H9 (cell line): ENCODE measurements around the gene PGBD5. TPM values are rescaled to one million over a fixed set of nuclear protein-coding genes. Genes with fewer than 3 reads are reported as not detected.

Source experiments
- DNase-seq: peaks from one replicate; pipeline ENCODE4 v3.0.0-alpha.2; 2017
- H2AFZ ChIP-seq: one replicate; pipeline ENCODE4 v1.6.1; 2013; ENCODE audit warnings: mild to moderate bottlenecking, low read length, control low read depth, moderate library complexity
- H2AK5ac ChIP-seq: 2 replicates; pipeline ENCODE4 v1.6.1; 2013; ENCODE audit warnings: low read length, control low read depth, mixed read lengths; ENCODE audit not compliant: insufficient read length
- H2BK120ac ChIP-seq: one replicate; pipeline ENCODE4 v1.6.1; 2013; ENCODE audit warnings: low read depth, mild to moderate bottlenecking, low read length, control low read depth, inconsistent platforms; ENCODE audit not compliant: poor library complexity, severe bottlenecking
- H2BK12ac ChIP-seq: 2 replicates; pipeline ENCODE4 v1.6.1; 2013; ENCODE audit warnings: low read length, control low read depth, mixed read lengths, low read depth; ENCODE audit not compliant: insufficient read length
- H2BK15ac ChIP-seq: 2 replicates; pipeline ENCODE4 v1.6.1; 2013; ENCODE audit warnings: low read depth, low read length, control low read depth
- H2BK20ac ChIP-seq: one replicate; pipeline ENCODE4 v1.6.1; 2013; ENCODE audit warnings: low read depth, mild to moderate bottlenecking, low read length, control low read depth, inconsistent platforms; ENCODE audit not compliant: poor library complexity, severe bottlenecking
- H2BK5ac ChIP-seq: 2 replicates; pipeline ENCODE4 v1.6.1; 2013; ENCODE audit warnings: low read length, control low read depth, mixed read lengths; ENCODE audit not compliant: insufficient read length
- H3K14ac ChIP-seq: 2 replicates; pipeline ENCODE4 v1.6.1; 2013; ENCODE audit warnings: low read length, control low read depth; ENCODE audit not compliant: insufficient read depth
- H3K18ac ChIP-seq: 2 replicates; pipeline ENCODE4 v1.6.1; 2013; ENCODE audit warnings: low read depth, mild to moderate bottlenecking, mixed read lengths, low read length, control low read depth; ENCODE audit not compliant: insufficient read length
- H3K23ac ChIP-seq: 2 replicates; pipeline ENCODE4 v1.6.1; 2013; ENCODE audit warnings: low read length, control low read depth, mixed read lengths, low read depth; ENCODE audit not compliant: insufficient read length
- H3K23me2 ChIP-seq: 2 replicates; pipeline ENCODE4 v1.6.1; 2013; ENCODE audit warnings: low read depth, mild to moderate bottlenecking, mixed read lengths, low read length, control low read depth; ENCODE audit not compliant: insufficient read length, poor library complexity, severe bottlenecking
- H3K27ac ChIP-seq: 2 replicates; pipeline ENCODE4 v1.5.1; 2013; ENCODE audit warnings: low read length, control low read depth, mixed read lengths, low read depth; ENCODE audit not compliant: insufficient read length
- H3K27me3 ChIP-seq: 2 replicates; pipeline ENCODE4 v1.6.1; 2013; ENCODE audit warnings: low read length, control low read depth, inconsistent platforms; ENCODE audit not compliant: insufficient read depth
- H3K4ac ChIP-seq: 2 replicates; pipeline ENCODE4 v1.6.1; 2013; ENCODE audit warnings: low read depth, mild to moderate bottlenecking, control low read depth, inconsistent platforms, low read length, moderate library complexity
- H3K4me1 ChIP-seq: 2 replicates; pipeline ENCODE4 v1.6.1; 2013; ENCODE audit warnings: low read length, control low read depth, inconsistent platforms; ENCODE audit not compliant: insufficient read depth
- H3K4me2 ChIP-seq: 2 replicates; pipeline ENCODE4 v1.6.1; 2013; ENCODE audit warnings: low read length, control low read depth, mixed read lengths; ENCODE audit not compliant: insufficient read length, insufficient read depth
- H3K56ac ChIP-seq: 2 replicates; pipeline ENCODE4 v1.6.1; 2013; ENCODE audit warnings: low read depth, mild to moderate bottlenecking, mixed read lengths, low read length, control low read depth; ENCODE audit not compliant: insufficient read length
- H3K79me1 ChIP-seq: 2 replicates; pipeline ENCODE4 v1.6.1; 2013; ENCODE audit warnings: low read depth, mild to moderate bottlenecking, moderate library complexity, low read length, control low read depth, inconsistent platforms; ENCODE audit not compliant: insufficient read depth, poor library complexity, severe bottlenecking
- H3K79me2 ChIP-seq: 2 replicates; pipeline ENCODE4 v1.6.1; 2013; ENCODE audit warnings: low read length, control low read depth, inconsistent platforms; ENCODE audit not compliant: insufficient read depth
- H3K9ac ChIP-seq: 2 replicates; pipeline ENCODE4 v1.6.1; 2013; ENCODE audit warnings: low read length, control low read depth, mixed read lengths; ENCODE audit not compliant: insufficient read length; ENCODE audit errors: extremely low read depth
- H3K9me3 ChIP-seq: one replicate; pipeline ENCODE4 v1.6.1; 2013; ENCODE audit warnings: low read depth, low read length, inconsistent platforms; ENCODE audit not compliant: control insufficient read depth
- H3T11ph ChIP-seq: one replicate; pipeline ENCODE4 v1.6.1; 2013; ENCODE audit warnings: mild to moderate bottlenecking, low read length, control low read depth, inconsistent platforms
- H4K20me1 ChIP-seq: one replicate; pipeline ENCODE4 v1.6.1; 2013; ENCODE audit not compliant: control insufficient read depth, insufficient read length, insufficient read depth
- H4K5ac ChIP-seq: 2 replicates; pipeline ENCODE4 v1.6.1; 2013; ENCODE audit warnings: low read depth, mild to moderate bottlenecking, mixed read lengths, low read length, control low read depth; ENCODE audit not compliant: insufficient read length
- H4K8ac ChIP-seq: replicated peaks from 2 replicates; pipeline ENCODE4 v1.6.1; 2013; ENCODE audit warnings: low read length, control low read depth, mixed read lengths, low read depth; ENCODE audit not compliant: insufficient read length
- H4K91ac ChIP-seq: 2 replicates; pipeline ENCODE4 v1.6.1; 2013; ENCODE audit warnings: low read depth, mild to moderate bottlenecking, moderate library complexity, mixed read lengths, low read length, control low read depth; ENCODE audit not compliant: insufficient read length
- H3K27ac Mint-ChIP-seq, 3 experiments: 2 replicates in 2 of 3; 3 replicates in 1 of 3; pipeline ENCODE4 v1.8.0; 2020 to 2021; ENCODE audit warnings: mixed read lengths in 3 of 3, mild to moderate bottlenecking in 1 of 3, moderate library complexity in 1 of 3
- H3K27me3 Mint-ChIP-seq: 2 replicates; pipeline ENCODE4 v1.8.0; 2021; ENCODE audit warnings: low read depth, mild to moderate bottlenecking, moderate library complexity, mixed read lengths
- H3K36me3 Mint-ChIP-seq, 3 experiments: 2 replicates in 2 of 3; 3 replicates in 1 of 3; pipeline ENCODE4 v1.8.0; 2020 to 2021; ENCODE audit warnings: low read depth in 3 of 3, mixed read lengths in 3 of 3; ENCODE audit not compliant: insufficient read depth in 1 of 3
- H3K4me1 Mint-ChIP-seq, 2 experiments: 2 replicates each; pipeline ENCODE4 v1.8.0; 2020; ENCODE audit warnings: mixed read lengths in 2 of 2
- H3K4me3 Mint-ChIP-seq, 2 experiments: 2 replicates in 1 of 2; 3 replicates in 1 of 2; pipeline ENCODE4 v1.8.0; 2020 to 2021; ENCODE audit warnings: mild to moderate bottlenecking in 2 of 2, mixed read lengths in 2 of 2, moderate library complexity in 1 of 2
- H3K9me3 Mint-ChIP-seq, 2 experiments: 2 replicates in 1 of 2; 3 replicates in 1 of 2; pipeline ENCODE4 v1.8.0; 2020; ENCODE audit warnings: mild to moderate bottlenecking in 2 of 2, mixed read lengths in 2 of 2, moderate library complexity in 1 of 2
- WGBS: extraction: QIAGEN DNeasy Blood & Tissue Kit; methylation state at CpG from one replicate; pipeline ENCODE4 v1.1.7; 2013; ENCODE audit warnings: missing lambda C conversion rate, low lambda C conversion rate, mixed read lengths; ENCODE audit not compliant: insufficient read length; ENCODE audit errors: extremely low coverage; 5-methylcytosine and 5-hydroxymethylcytosine counted together
- total RNA-seq: library from RNA; stranded (reverse); gene quantifications from 2 replicates; pipeline ENCODE4 v1.2.1, GENCODE V29; 2021
- TF ChIP-seq, protein P1 (sequence below): fragments of 200-600 bp; sonication (generic); conservative IDR thresholded peaks from 3 replicates; pipeline ENCODE4 v1.8.0; 2021; ENCODE audit warnings: antibody characterized with exemption, mild to moderate bottlenecking

Gene PGBD5
- total RNA-seq, 1 experiment from 2014 or later, result 19.1 TPM

DNA sequence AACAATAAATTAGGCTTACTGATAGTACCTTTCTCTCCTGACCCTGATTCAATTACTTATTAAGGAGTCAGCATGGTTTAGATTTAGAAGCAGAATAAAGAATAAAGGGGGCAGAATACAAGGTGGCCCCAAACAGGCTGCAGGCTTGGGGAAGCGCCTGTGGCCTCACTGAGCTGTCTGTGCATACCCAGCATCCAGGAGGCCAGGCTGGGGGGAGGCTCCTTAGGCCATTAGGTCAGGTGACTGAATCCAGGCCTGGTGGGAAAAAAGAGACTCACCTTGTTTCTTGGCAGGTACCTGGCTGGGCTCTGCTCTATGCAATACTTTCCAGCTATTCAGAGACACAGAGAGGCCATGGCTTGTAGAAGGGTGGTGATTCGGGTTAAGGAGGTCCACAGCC lies 38.8 kb downstream of the PGBD5 start:
- TF ChIP-seq, protein P1, sequence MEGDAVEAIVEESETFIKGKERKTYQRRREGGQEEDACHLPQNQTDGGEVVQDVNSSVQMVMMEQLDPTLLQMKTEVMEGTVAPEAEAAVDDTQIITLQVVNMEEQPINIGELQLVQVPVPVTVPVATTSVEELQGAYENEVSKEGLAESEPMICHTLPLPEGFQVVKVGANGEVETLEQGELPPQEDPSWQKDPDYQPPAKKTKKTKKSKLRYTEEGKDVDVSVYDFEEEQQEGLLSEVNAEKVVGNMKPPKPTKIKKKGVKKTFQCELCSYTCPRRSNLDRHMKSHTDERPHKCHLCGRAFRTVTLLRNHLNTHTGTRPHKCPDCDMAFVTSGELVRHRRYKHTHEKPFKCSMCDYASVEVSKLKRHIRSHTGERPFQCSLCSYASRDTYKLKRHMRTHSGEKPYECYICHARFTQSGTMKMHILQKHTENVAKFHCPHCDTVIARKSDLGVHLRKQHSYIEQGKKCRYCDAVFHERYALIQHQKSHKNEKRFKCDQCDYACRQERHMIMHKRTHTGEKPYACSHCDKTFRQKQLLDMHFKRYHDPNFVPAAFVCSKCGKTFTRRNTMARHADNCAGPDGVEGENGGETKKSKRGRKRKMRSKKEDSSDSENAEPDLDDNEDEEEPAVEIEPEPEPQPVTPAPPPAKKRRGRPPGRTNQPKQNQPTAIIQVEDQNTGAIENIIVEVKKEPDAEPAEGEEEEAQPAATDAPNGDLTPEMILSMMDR, result no peak
- Histone ChIP-seq H4K20me1 (no peaks in the 10 kb centered on the region), H2AK5ac (no peak overlapping the region), H3K79me1 (peaks cover 4% of the 10 kb centered on the region), H4K5ac (no peak overlapping the region), H3K23me2 (no peaks in the 10 kb centered on the region), H2BK5ac (no peak overlapping the region), H3K18ac (no peak overlapping the region), H2AFZ (no peak overlapping the region), H3K23ac (no peak overlapping the region), H2BK20ac (no peak overlapping the region), H3K56ac (no peak overlapping the region), H4K8ac (no peak overlapping the region), H3K4ac (no peak overlapping the region), H2BK120ac (no peak overlapping the region), H3K79me2 (no peaks in the 10 kb centered on the region; the same call in 1 of the 2 replicates), H3K14ac (no peak overlapping the region), H3K4me2 (no peak overlapping the region), H3K27ac (no peak overlapping the region), H2BK12ac (no peak overlapping the region), H3T11ph (no peak overlapping the region), H3K27me3 (no peaks in the 10 kb centered on the region), H4K91ac (no peak overlapping the region), H3K9ac (no peak overlapping the region), H3K9me3 (no peaks in the 10 kb centered on the region), H3K4me1 (peaks cover 12% of the 10 kb centered on the region), H2BK15ac (no peak overlapping the region)
- DNase-seq, result no peak
- H3K36me3 Mint-ChIP-seq, result peaks cover 0 to 4% (median 0%) of the 10 kb centered on the region in 3 experiments; a peak in 2 of 7 replicates
- H3K27me3 Mint-ChIP-seq, result no peaks in the 10 kb centered on the region
- no peaks in the 10 kb centered on the region for H3K9me3 Mint-ChIP-seq
- no CpG with 5 or more reads among the region's 2 CpGs for WGBS
- no peak overlapping the region for H3K4me3 Mint-ChIP-seq
- H3K4me1 Mint-ChIP-seq, result peaks cover 29 to 30% of the 10 kb centered on the region in 2 experiments
- H3K27ac Mint-ChIP-seq, result peak overlapping the region in 1 of 3 experiments; percentile 13; a peak in 2 of 7 replicates
